ENCODE data around the gene HSD17B11. TPM values are rescaled to one million over a fixed set of nuclear protein-coding genes. Genes with fewer than 3 reads are reported as not detected.

The HSD17B11 gene
- total RNA-seq, 1 experiment from 2014 or later, result 8.8 TPM

DNA sequence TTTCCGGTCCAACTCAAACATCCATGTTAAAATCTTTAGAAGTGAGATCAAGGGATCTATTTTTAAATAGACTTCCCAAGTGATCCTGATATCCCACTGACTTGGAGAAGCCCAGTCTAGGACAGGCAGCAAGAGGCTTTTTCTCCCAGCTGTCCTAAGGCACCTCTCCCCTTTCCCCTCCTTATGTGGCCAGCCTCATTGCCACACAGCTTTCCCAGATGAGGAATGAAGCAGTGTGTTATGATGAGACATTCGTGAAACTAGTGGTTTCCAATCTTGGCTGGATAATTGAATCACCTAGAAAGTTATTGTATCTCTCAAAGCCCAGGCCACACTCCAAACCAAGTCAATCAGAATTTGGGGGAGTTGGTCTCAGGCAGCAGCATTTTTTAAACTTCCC, 51.5 kb downstream of the HSD17B11 start:
- Histone ChIP-seq H2BK15ac (ENCODE audit: low read depth, low read length) (no peak overlapping the region), H4K5ac (ENCODE audit: insufficient read length, low read depth, low read length) (no peak overlapping the region), H3K4me1 (ENCODE audit: insufficient read depth, low read length) (no peaks in the 10 kb centered on the region; the same call in 1 of the 2 replicates), H2AK5ac (ENCODE audit: insufficient read length, low read length) (no peak overlapping the region), H3K27ac (ENCODE audit: insufficient read length, low read depth, low read length) (no peak overlapping the region), H2BK20ac (ENCODE audit: low read depth, low read length, poor library complexity, severe bottlenecking) (no peak overlapping the region), H3K23ac (ENCODE audit: insufficient read length, low read depth, low read length) (no peak overlapping the region), H2BK12ac (ENCODE audit: insufficient read length, low read depth, low read length) (no peak overlapping the region), H3K9me3 (ENCODE audit: control insufficient read depth, low read depth, low read length) (no peaks in the 10 kb centered on the region), H3K56ac (ENCODE audit: insufficient read length, low read depth, low read length) (no peak overlapping the region), H2BK5ac (ENCODE audit: insufficient read length, low read length) (no peak overlapping the region), H3K18ac (ENCODE audit: insufficient read length, low read depth, low read length) (no peak overlapping the region), H3K4me2 (ENCODE audit: insufficient read depth, insufficient read length, low read length) (no peak overlapping the region), H3K9ac (ENCODE audit: extremely low read depth, insufficient read length, low read length) (no peak overlapping the region), H3K79me1 (ENCODE audit: insufficient read depth, low read depth, low read length, poor library complexity, severe bottlenecking) (no peaks in the 10 kb centered on the region), H3T11ph (ENCODE audit: low read length) (no peak overlapping the region), H3K23me2 (ENCODE audit: insufficient read length, low read depth, low read length, poor library complexity, severe bottlenecking) (no peaks in the 10 kb centered on the region), H3K79me2 (ENCODE audit: insufficient read depth, low read length) (no peaks in the 10 kb centered on the region), H4K91ac (ENCODE audit: insufficient read length, low read depth, low read length) (no peak overlapping the region), H3K27me3 (ENCODE audit: insufficient read depth, low read length) (no peaks in the 10 kb centered on the region), H2BK120ac (ENCODE audit: low read depth, low read length, poor library complexity, severe bottlenecking) (no peak overlapping the region), H4K20me1 (ENCODE audit: control insufficient read depth, insufficient read depth, insufficient read length) (no peaks in the 10 kb centered on the region), H3K4ac (ENCODE audit: low read depth, low read length) (no peak overlapping the region), H3K14ac (ENCODE audit: insufficient read depth, low read length) (no peak overlapping the region), H2AFZ (ENCODE audit: low read length) (no peak overlapping the region), H4K8ac (replicated peaks; ENCODE audit: insufficient read length, low read depth, low read length) (no peak overlapping the region)
- peaks cover 2% of the 10 kb centered on the region in 2 experiments; a peak in 3 of 5 replicates for H3K9me3 Mint-ChIP-seq
- no peaks in the 10 kb centered on the region for H3K27me3 Mint-ChIP-seq (ENCODE audit: low read depth)
- H3K4me1 Mint-ChIP-seq, result peaks cover 5 to 11% of the 10 kb centered on the region in 2 experiments
- H3K27ac Mint-ChIP-seq, result no peak overlapping the region; a peak in 1 of 7 replicates
- no CpG with 5 or more reads among the region's 2 CpGs for WGBS (ENCODE audit: extremely low coverage, insufficient read length, low lambda C conversion rate)
- DNase-seq, result no peak
- H3K36me3 Mint-ChIP-seq (ENCODE audit: insufficient read depth in 1 of 3, low read depth in 3 of 3), result peaks cover 9 to 14% (median 12%) of the 10 kb centered on the region in 3 experiments
- H3K4me3 Mint-ChIP-seq, result no peak overlapping the region
- TF ChIP-seq, protein P1, sequence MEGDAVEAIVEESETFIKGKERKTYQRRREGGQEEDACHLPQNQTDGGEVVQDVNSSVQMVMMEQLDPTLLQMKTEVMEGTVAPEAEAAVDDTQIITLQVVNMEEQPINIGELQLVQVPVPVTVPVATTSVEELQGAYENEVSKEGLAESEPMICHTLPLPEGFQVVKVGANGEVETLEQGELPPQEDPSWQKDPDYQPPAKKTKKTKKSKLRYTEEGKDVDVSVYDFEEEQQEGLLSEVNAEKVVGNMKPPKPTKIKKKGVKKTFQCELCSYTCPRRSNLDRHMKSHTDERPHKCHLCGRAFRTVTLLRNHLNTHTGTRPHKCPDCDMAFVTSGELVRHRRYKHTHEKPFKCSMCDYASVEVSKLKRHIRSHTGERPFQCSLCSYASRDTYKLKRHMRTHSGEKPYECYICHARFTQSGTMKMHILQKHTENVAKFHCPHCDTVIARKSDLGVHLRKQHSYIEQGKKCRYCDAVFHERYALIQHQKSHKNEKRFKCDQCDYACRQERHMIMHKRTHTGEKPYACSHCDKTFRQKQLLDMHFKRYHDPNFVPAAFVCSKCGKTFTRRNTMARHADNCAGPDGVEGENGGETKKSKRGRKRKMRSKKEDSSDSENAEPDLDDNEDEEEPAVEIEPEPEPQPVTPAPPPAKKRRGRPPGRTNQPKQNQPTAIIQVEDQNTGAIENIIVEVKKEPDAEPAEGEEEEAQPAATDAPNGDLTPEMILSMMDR (conservative IDR thresholded peaks at IDR 0.05), result no peak

All from H9 (cell line).